Peyer's patch (tissue), 4 donors: ENCODE data around the gene STK40. TPM values are rescaled to one million over a fixed set of nuclear protein-coding genes. Genes with fewer than 3 reads are reported as not detected.

Experiments used
- DNase-seq, 3 donors: peaks; one replicate each; pipeline ENCODE4 v3.0.0-alpha.2; 2017 to 2019
- H3K27ac ChIP-seq, 4 donors: fragments of 200-600 bp; sonication (generic); one replicate each; pipeline ENCODE4 v1.5.1; 2016 to 2019
- H3K27me3 ChIP-seq, 2 donors: fragments of 200-600 bp; sonication (generic); one replicate each; pipeline ENCODE4 v1.5.1; 2019
- H3K36me3 ChIP-seq, 3 donors: fragments of 200-600 bp; sonication (generic); one replicate each; pipeline ENCODE4 v1.5.1; 2016 to 2019
- H3K4me1 ChIP-seq, 4 donors: fragments of 200-600 bp; sonication (generic); one replicate each; pipeline ENCODE4 v1.5.1; 2016 to 2019
- H3K4me3 ChIP-seq, 4 donors: fragments of 200-600 bp; sonication (generic); 1 replicate in 3 of 4; 2 replicates in 1 of 4; pipeline ENCODE4 v1.5.1; 2016 to 2019; ENCODE audit warnings: mild to moderate bottlenecking in 1 of 4
- H3K9me3 ChIP-seq, 4 donors: fragments of 200-600 bp; sonication (generic); one replicate each; pipeline ENCODE4 v1.5.1; 2016 to 2019; ENCODE audit warnings: mild to moderate bottlenecking in 1 of 4
- CTCF ChIP-seq, 6 experiments: fragments of 450-650 bp in 4 of 6; fragments of 200-600 bp in 2 of 6; sonication (generic) in 1 of 6; IDR thresholded peaks; one replicate each; pipeline ENCODE4 v1.5.1; 2017 to 2019; ENCODE audit warnings: antibody characterized with exemption in 6 of 6, mild to moderate bottlenecking in 3 of 6, moderate library complexity in 1 of 6
- POLR2A ChIP-seq, 2 donors: fragments of 450-650 bp; IDR thresholded peaks; one replicate each; pipeline ENCODE4 v1.5.1; 2017; ENCODE audit warnings: antibody characterized with exemption in 2 of 2, mild to moderate bottlenecking in 2 of 2, moderate library complexity in 2 of 2
- total RNA-seq, 4 donors: library from RNA; depleted of rRNA; stranded (reverse); fragments of >200 nt; gene quantifications; one replicate each; pipeline ENCODE4 v1.1.0, GENCODE V29; 2016

STK40 gene
- total RNA-seq, 4 donors from 2014 or later: 14.0 to 30.2 (median 21.5) TPM

DNA sequence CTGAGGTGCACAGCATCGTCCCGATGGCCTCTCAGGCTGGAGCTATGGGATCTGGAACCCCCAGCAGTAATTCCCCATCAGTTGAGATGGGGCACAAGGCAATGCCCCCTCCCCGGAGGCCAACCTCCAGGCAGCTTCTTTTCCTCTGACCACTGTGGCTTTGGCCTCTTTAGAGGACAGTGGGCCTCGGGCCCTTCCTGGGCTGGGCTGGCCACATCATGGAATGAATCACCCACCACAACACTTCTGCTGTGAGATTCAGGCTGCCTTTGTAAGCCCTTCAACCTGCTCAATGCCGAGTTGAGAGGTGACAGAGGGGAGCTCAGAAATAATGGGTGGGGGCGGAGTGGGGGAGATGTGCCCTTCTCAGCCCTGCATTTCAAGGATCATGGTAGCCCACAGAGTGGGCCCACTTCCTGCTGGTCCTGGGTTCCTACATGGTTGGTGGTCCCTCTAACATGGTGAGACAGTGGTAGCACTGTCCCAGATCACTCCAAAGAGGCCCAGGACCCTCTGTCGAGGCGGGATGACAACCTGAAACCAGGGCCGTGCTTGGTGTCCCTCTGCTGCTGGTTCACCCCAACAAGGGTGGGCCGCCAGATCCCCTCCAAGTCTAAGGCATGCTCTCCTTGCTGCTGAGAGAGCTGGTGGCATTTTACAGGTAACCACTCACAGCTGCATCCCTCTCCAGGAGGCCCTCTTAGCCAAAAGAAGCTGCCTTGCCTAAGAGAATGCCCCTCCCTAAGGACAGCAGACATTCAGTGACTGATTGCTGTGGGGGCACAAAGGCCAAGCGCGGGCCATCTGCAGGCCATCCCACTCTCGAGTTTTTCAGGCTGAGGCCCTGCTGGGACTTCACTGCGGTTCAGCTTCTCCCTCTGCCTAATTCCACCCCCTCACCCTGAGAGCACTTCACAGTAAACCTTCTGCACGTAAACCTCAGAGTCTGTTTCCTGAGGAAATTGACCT, 32.5 kb downstream of the STK40 start:
- DNase-seq: no peak
- no peaks in the 10 kb centered on the region for H3K27me3 ChIP-seq
- no peak overlapping the region for H3K27ac ChIP-seq
- H3K4me1 ChIP-seq: peaks cover 0 to 17% (median 4%) of the 10 kb centered on the region in 4 donors
- no peak for TF ChIP-seq CTCF (IDR thresholded peaks at IDR 0.05)
- H3K9me3 ChIP-seq: no peaks in the 10 kb centered on the region
- H3K36me3 ChIP-seq: peaks cover 0 to 64% (median 0%) of the 10 kb centered on the region in 3 donors
- no peak overlapping the region for H3K4me3 ChIP-seq

- Histone ChIP-seq H3K27me3 (no peaks in the 10 kb centered on the region), H3K4me3 (no peak overlapping the region), H3K27ac (peak overlapping the region in 2 of 4 donors; percentile 40 to 55), H3K9me3 (no peaks in the 10 kb centered on the region), H3K36me3 (peaks cover 0 to 63% (median 0%) of the 10 kb centered on the region in 3 donors), H3K4me1 (peaks cover 0 to 17% (median 4%) of the 10 kb centered on the region in 4 donors)
- no peak for TF ChIP-seq POLR2A (IDR thresholded peaks at IDR 0.05)
- TF ChIP-seq CTCF (IDR thresholded peaks at IDR 0.05): no peak
- DNase-seq: no peak
Observed at GRCh38 chr1:36352125-36352909, 33.4 kb downstream of the STK40 start.

DNA sequence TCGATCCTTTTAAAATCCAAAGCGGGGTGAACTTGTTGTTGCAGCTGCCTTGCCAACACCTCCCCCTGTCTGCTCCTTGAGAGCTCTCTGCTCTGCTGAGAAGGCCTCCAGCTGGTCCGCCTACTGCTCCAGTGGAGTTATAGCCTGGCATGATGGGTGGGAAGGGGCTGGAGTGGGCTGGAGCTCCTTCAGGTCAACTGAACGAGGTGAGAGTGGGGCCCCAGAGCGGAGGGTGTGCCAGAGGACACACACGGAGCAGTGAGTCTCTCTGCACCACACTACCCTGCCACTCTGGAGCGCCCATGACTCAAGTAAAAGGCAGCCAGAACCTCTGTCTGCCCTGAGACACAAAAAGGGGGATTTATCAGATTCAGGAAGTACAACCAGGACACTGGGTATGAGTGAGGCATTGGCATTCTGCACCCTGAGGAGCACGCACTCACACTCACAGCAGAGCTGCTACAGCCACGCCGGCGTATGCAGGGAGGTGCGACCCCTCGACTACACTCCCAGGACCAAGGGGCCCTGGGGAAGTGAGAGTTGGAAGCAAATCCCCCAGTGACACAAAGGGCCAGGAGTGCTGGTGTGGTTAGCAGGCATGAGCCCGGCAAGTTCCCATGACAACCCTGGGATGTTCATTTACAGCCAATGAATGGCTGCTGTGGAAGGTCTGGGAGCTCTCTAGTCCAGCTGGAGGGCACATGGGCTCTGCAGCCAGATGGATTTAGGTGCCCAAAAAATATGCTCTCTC, 34.3 kb downstream of the STK40 start:
- no peaks in the 10 kb centered on the region for H3K27me3 ChIP-seq
- H3K27ac ChIP-seq: peak overlapping the region; percentile 40 to 55 (median 48)
- H3K4me3 ChIP-seq: no peak overlapping the region
- peaks cover 0 to 17% (median 4%) of the 10 kb centered on the region in 4 donors for H3K4me1 ChIP-seq
- H3K9me3 ChIP-seq: no peaks in the 10 kb centered on the region
- no peak for DNase-seq
- TF ChIP-seq POLR2A (IDR thresholded peaks at IDR 0.05) (no peak), CTCF (IDR thresholded peaks at IDR 0.05) (no peak)
- H3K36me3 ChIP-seq: peaks cover 0 to 64% (median 0%) of the 10 kb centered on the region in 3 donors

DNA sequence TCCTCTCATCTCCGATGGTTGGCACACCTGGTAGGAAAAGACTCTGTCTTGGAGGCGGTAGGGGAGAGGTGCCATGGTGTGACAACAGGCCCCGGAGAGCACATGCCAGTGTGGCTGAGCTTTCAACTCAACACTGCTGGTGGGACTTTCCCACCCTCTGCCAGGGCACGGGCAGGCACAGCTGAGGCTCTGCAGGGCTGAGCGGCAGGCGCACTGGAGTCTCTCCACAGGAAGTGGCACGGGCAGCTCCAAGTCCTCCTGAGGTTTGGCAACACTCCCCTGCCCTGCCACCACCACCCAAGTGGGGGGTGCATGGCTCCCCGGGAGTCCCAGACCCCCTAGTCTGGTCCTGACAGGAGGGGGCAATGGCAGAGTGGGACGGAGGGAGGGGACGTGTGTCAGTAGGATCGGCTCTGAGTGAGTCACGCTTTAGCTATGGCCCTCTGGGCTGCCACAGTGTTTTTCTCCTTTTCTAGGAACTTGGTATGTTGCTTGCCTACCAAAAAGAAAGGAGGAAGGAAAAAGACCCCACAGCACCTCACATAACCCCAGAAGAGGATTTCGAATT, 35.0 kb downstream of the STK40 start:
- no peak for TF ChIP-seq POLR2A (IDR thresholded peaks at IDR 0.05)
- no peak for TF ChIP-seq CTCF (IDR thresholded peaks at IDR 0.05)

DNA sequence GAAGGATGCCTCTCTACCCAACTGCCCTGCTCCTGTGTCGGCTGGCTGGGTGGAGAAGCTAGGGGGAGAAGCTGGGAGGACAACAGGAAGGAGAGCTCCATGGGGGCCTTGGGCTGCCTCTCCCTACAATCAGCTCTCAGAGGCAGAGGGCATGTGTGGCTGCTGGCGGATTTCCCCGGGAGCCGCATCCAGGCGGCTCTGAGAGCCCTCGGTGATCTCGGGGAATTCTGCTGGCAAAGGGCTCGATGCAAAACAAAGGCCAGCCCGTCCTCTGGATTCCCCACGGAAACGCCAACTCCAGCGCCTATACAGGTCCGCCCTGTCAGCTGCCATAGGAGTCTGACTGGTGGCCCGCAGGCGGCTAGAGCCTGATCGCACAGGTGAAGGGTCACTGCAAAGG, 35.9 kb downstream of the STK40 start:
- no peak for DNase-seq
- peaks cover 0 to 65% (median 0%) of the 10 kb centered on the region in 3 donors for H3K36me3 ChIP-seq
- no peaks in the 10 kb centered on the region for H3K9me3 ChIP-seq
- H3K27ac ChIP-seq: peak overlapping the region; percentile 40 to 55 (median 48)
- TF ChIP-seq CTCF (IDR thresholded peaks at IDR 0.05) (no peak), POLR2A (IDR thresholded peaks at IDR 0.05) (no peak)
- H3K4me1 ChIP-seq: peaks cover 0 to 17% (median 4%) of the 10 kb centered on the region in 4 donors
- no peak overlapping the region for H3K4me3 ChIP-seq
- no peaks in the 10 kb centered on the region for H3K27me3 ChIP-seq

More for the DNA sequence above, 35.0 kb downstream of the STK40 start:
- no peak overlapping the region for H3K4me3 ChIP-seq
- H3K4me1 ChIP-seq: peaks cover 0 to 17% (median 4%) of the 10 kb centered on the region in 4 donors
- H3K36me3 ChIP-seq: peaks cover 0 to 65% (median 0%) of the 10 kb centered on the region in 3 donors
- H3K9me3 ChIP-seq: no peaks in the 10 kb centered on the region
- no peak for DNase-seq
- H3K27me3 ChIP-seq: no peaks in the 10 kb centered on the region
- peak overlapping the region; percentile 40 to 55 (median 48) for H3K27ac ChIP-seq
